ENCODE results near the gene FOCAD.

The FOCAD gene

GRCh38 chr9:20786807-20787206, 102.7 kb downstream of the FOCAD start:
- DNase-seq: no peak
- intact Hi-C loops (cut with DNase I): no loop called here

- intact Hi-C loops (cut with DNase I): no loop called here
- DNase-seq: no peak
Measured at GRCh38 chr9:20788526-20789451, 104.7 kb downstream of the FOCAD start.

- DNase-seq: no peak
- intact Hi-C loops (cut with DNase I): no loop called here
Measured at GRCh38 chr9:20790721-20791120, 106.7 kb downstream of the FOCAD start.

- intact Hi-C loops (cut with DNase I): no loop called here
Measured at GRCh38 chr9:20791682-20792081, 107.6 kb downstream of the FOCAD start.

GRCh38 chr9:20804489-20805250, 120.6 kb downstream of the FOCAD start:
- intact Hi-C loops (cut with DNase I): no loop called here
- no peak for DNase-seq

More at GRCh38 chr9:20791682-20792081, 107.6 kb downstream of the FOCAD start:
- no peak for DNase-seq

- intact Hi-C loops (cut with DNase I): no loop called here
Measured at GRCh38 chr9:20805766-20806165, 121.7 kb downstream of the FOCAD start.

GRCh38 chr9:20808002-20808401, 123.9 kb downstream of the FOCAD start:
- intact Hi-C loops (cut with DNase I): no loop called here
- DNase-seq: no peak

More at GRCh38 chr9:20805766-20806165, 121.7 kb downstream of the FOCAD start:
- peak in 5 of 10 donors; percentile 12 to 80 (median 29) for DNase-seq

GRCh38 chr9:20811872-20812271, 127.8 kb downstream of the FOCAD start:
- intact Hi-C loops (cut with DNase I): no loop called here
- no peak for DNase-seq

GRCh38 chr9:20815923-20816703, 132.1 kb downstream of the FOCAD start:
- intact Hi-C loops (cut with DNase I): no loop called here
- no peak for DNase-seq

GRCh38 chr9:20823051-20823450, 139.0 kb downstream of the FOCAD start:
- intact Hi-C loops (cut with DNase I): no loop called here
- no peak for DNase-seq

- intact Hi-C loops (cut with DNase I): no loop called here
- no peak for DNase-seq
Measured at GRCh38 chr9:20831028-20831427, 147.0 kb downstream of the FOCAD start.

GRCh38 chr9:20832775-20833174, 148.7 kb downstream of the FOCAD start:
- intact Hi-C loops (cut with DNase I): no loop called here
- no peak for DNase-seq

- DNase-seq: no peak
- intact Hi-C loops (cut with DNase I): no loop called here
Measured at GRCh38 chr9:20835377-20836286, 151.6 kb downstream of the FOCAD start.

GRCh38 chr9:20837166-20837565, 153.1 kb downstream of the FOCAD start:
- intact Hi-C loops (cut with DNase I): no loop called here
- no peak for DNase-seq

- intact Hi-C loops (cut with DNase I): no loop called here
- DNase-seq: no peak
Measured at GRCh38 chr9:20838218-20838617, 154.2 kb downstream of the FOCAD start.

GRCh38 chr9:20844916-20845315, 160.9 kb downstream of the FOCAD start:
- intact Hi-C loops (cut with DNase I): no loop called here
- no peak for DNase-seq

GRCh38 chr9:20848490-20848889, 164.4 kb downstream of the FOCAD start:
- intact Hi-C loops (cut with DNase I): no loop called here
- DNase-seq: no peak

GRCh38 chr9:20853866-20854265, 169.8 kb downstream of the FOCAD start:
- DNase-seq: no peak
- intact Hi-C loops (cut with DNase I): no loop called here

- intact Hi-C loops (cut with DNase I): no loop called here
- no peak for DNase-seq
Measured at GRCh38 chr9:20854444-20854843, 170.4 kb downstream of the FOCAD start.

GRCh38 chr9:20863945-20864344, 179.9 kb downstream of the FOCAD start:
- no peak for DNase-seq
- intact Hi-C loops (cut with DNase I): no loop called here
